H9 (cell line): ENCODE measurements around the gene HOXD10. TPM values are rescaled to one million over a fixed set of nuclear protein-coding genes. Genes with fewer than 3 reads are reported as not detected.

Experiments used
- DNase-seq: peaks from one replicate; pipeline ENCODE4 v3.0.0-alpha.2; 2017
- H2AFZ ChIP-seq: one replicate; pipeline ENCODE4 v1.6.1; 2013; ENCODE audit warnings: mild to moderate bottlenecking, low read length, control low read depth, moderate library complexity
- H2AK5ac ChIP-seq: 2 replicates; pipeline ENCODE4 v1.6.1; 2013; ENCODE audit warnings: low read length, control low read depth, mixed read lengths; ENCODE audit not compliant: insufficient read length
- H2BK120ac ChIP-seq: one replicate; pipeline ENCODE4 v1.6.1; 2013; ENCODE audit warnings: low read depth, mild to moderate bottlenecking, low read length, control low read depth, inconsistent platforms; ENCODE audit not compliant: poor library complexity, severe bottlenecking
- H2BK12ac ChIP-seq: 2 replicates; pipeline ENCODE4 v1.6.1; 2013; ENCODE audit warnings: low read length, control low read depth, mixed read lengths, low read depth; ENCODE audit not compliant: insufficient read length
- H2BK15ac ChIP-seq: 2 replicates; pipeline ENCODE4 v1.6.1; 2013; ENCODE audit warnings: low read depth, low read length, control low read depth
- H2BK20ac ChIP-seq: one replicate; pipeline ENCODE4 v1.6.1; 2013; ENCODE audit warnings: low read depth, mild to moderate bottlenecking, low read length, control low read depth, inconsistent platforms; ENCODE audit not compliant: poor library complexity, severe bottlenecking
- H2BK5ac ChIP-seq: 2 replicates; pipeline ENCODE4 v1.6.1; 2013; ENCODE audit warnings: low read length, control low read depth, mixed read lengths; ENCODE audit not compliant: insufficient read length
- H3K14ac ChIP-seq: 2 replicates; pipeline ENCODE4 v1.6.1; 2013; ENCODE audit warnings: low read length, control low read depth; ENCODE audit not compliant: insufficient read depth
- H3K18ac ChIP-seq: 2 replicates; pipeline ENCODE4 v1.6.1; 2013; ENCODE audit warnings: low read depth, mild to moderate bottlenecking, mixed read lengths, low read length, control low read depth; ENCODE audit not compliant: insufficient read length
- H3K23ac ChIP-seq: 2 replicates; pipeline ENCODE4 v1.6.1; 2013; ENCODE audit warnings: low read length, control low read depth, mixed read lengths, low read depth; ENCODE audit not compliant: insufficient read length
- H3K23me2 ChIP-seq: 2 replicates; pipeline ENCODE4 v1.6.1; 2013; ENCODE audit warnings: low read depth, mild to moderate bottlenecking, mixed read lengths, low read length, control low read depth; ENCODE audit not compliant: insufficient read length, poor library complexity, severe bottlenecking
- H3K27ac ChIP-seq: 2 replicates; pipeline ENCODE4 v1.5.1; 2013; ENCODE audit warnings: low read length, control low read depth, mixed read lengths, low read depth; ENCODE audit not compliant: insufficient read length
- H3K27me3 ChIP-seq: 2 replicates; pipeline ENCODE4 v1.6.1; 2013; ENCODE audit warnings: low read length, control low read depth, inconsistent platforms; ENCODE audit not compliant: insufficient read depth
- H3K4ac ChIP-seq: 2 replicates; pipeline ENCODE4 v1.6.1; 2013; ENCODE audit warnings: low read depth, mild to moderate bottlenecking, control low read depth, inconsistent platforms, low read length, moderate library complexity
- H3K4me1 ChIP-seq: 2 replicates; pipeline ENCODE4 v1.6.1; 2013; ENCODE audit warnings: low read length, control low read depth, inconsistent platforms; ENCODE audit not compliant: insufficient read depth
- H3K4me2 ChIP-seq: 2 replicates; pipeline ENCODE4 v1.6.1; 2013; ENCODE audit warnings: low read length, control low read depth, mixed read lengths; ENCODE audit not compliant: insufficient read length, insufficient read depth
- H3K56ac ChIP-seq: 2 replicates; pipeline ENCODE4 v1.6.1; 2013; ENCODE audit warnings: low read depth, mild to moderate bottlenecking, mixed read lengths, low read length, control low read depth; ENCODE audit not compliant: insufficient read length
- H3K79me1 ChIP-seq: 2 replicates; pipeline ENCODE4 v1.6.1; 2013; ENCODE audit warnings: low read depth, mild to moderate bottlenecking, moderate library complexity, low read length, control low read depth, inconsistent platforms; ENCODE audit not compliant: insufficient read depth, poor library complexity, severe bottlenecking
- H3K79me2 ChIP-seq: 2 replicates; pipeline ENCODE4 v1.6.1; 2013; ENCODE audit warnings: low read length, control low read depth, inconsistent platforms; ENCODE audit not compliant: insufficient read depth
- H3K9ac ChIP-seq: 2 replicates; pipeline ENCODE4 v1.6.1; 2013; ENCODE audit warnings: low read length, control low read depth, mixed read lengths; ENCODE audit not compliant: insufficient read length; ENCODE audit errors: extremely low read depth
- H3K9me3 ChIP-seq: one replicate; pipeline ENCODE4 v1.6.1; 2013; ENCODE audit warnings: low read depth, low read length, inconsistent platforms; ENCODE audit not compliant: control insufficient read depth
- H3T11ph ChIP-seq: one replicate; pipeline ENCODE4 v1.6.1; 2013; ENCODE audit warnings: mild to moderate bottlenecking, low read length, control low read depth, inconsistent platforms
- H4K20me1 ChIP-seq: one replicate; pipeline ENCODE4 v1.6.1; 2013; ENCODE audit not compliant: control insufficient read depth, insufficient read length, insufficient read depth
- H4K5ac ChIP-seq: 2 replicates; pipeline ENCODE4 v1.6.1; 2013; ENCODE audit warnings: low read depth, mild to moderate bottlenecking, mixed read lengths, low read length, control low read depth; ENCODE audit not compliant: insufficient read length
- H4K8ac ChIP-seq: replicated peaks from 2 replicates; pipeline ENCODE4 v1.6.1; 2013; ENCODE audit warnings: low read length, control low read depth, mixed read lengths, low read depth; ENCODE audit not compliant: insufficient read length
- H4K91ac ChIP-seq: 2 replicates; pipeline ENCODE4 v1.6.1; 2013; ENCODE audit warnings: low read depth, mild to moderate bottlenecking, moderate library complexity, mixed read lengths, low read length, control low read depth; ENCODE audit not compliant: insufficient read length
- H3K27ac Mint-ChIP-seq, 3 experiments: 2 replicates in 2 of 3; 3 replicates in 1 of 3; pipeline ENCODE4 v1.8.0; 2020 to 2021; ENCODE audit warnings: mixed read lengths in 3 of 3, mild to moderate bottlenecking in 1 of 3, moderate library complexity in 1 of 3
- H3K27me3 Mint-ChIP-seq: 2 replicates; pipeline ENCODE4 v1.8.0; 2021; ENCODE audit warnings: low read depth, mild to moderate bottlenecking, moderate library complexity, mixed read lengths
- H3K36me3 Mint-ChIP-seq, 3 experiments: 2 replicates in 2 of 3; 3 replicates in 1 of 3; pipeline ENCODE4 v1.8.0; 2020 to 2021; ENCODE audit warnings: low read depth in 3 of 3, mixed read lengths in 3 of 3; ENCODE audit not compliant: insufficient read depth in 1 of 3
- H3K4me1 Mint-ChIP-seq, 2 experiments: 2 replicates each; pipeline ENCODE4 v1.8.0; 2020; ENCODE audit warnings: mixed read lengths in 2 of 2
- H3K4me3 Mint-ChIP-seq, 2 experiments: 2 replicates in 1 of 2; 3 replicates in 1 of 2; pipeline ENCODE4 v1.8.0; 2020 to 2021; ENCODE audit warnings: mild to moderate bottlenecking in 2 of 2, mixed read lengths in 2 of 2, moderate library complexity in 1 of 2
- H3K9me3 Mint-ChIP-seq, 2 experiments: 2 replicates in 1 of 2; 3 replicates in 1 of 2; pipeline ENCODE4 v1.8.0; 2020; ENCODE audit warnings: mild to moderate bottlenecking in 2 of 2, mixed read lengths in 2 of 2, moderate library complexity in 1 of 2
- WGBS: extraction: QIAGEN DNeasy Blood & Tissue Kit; methylation state at CpG from one replicate; pipeline ENCODE4 v1.1.7; 2013; ENCODE audit warnings: missing lambda C conversion rate, low lambda C conversion rate, mixed read lengths; ENCODE audit not compliant: insufficient read length; ENCODE audit errors: extremely low coverage; 5-methylcytosine and 5-hydroxymethylcytosine counted together
- total RNA-seq: library from RNA; stranded (reverse); gene quantifications from 2 replicates; pipeline ENCODE4 v1.2.1, GENCODE V29; 2021
- TF ChIP-seq, protein P1 (sequence below): fragments of 200-600 bp; sonication (generic); conservative IDR thresholded peaks from 3 replicates; pipeline ENCODE4 v1.8.0; 2021; ENCODE audit warnings: antibody characterized with exemption, mild to moderate bottlenecking

The HOXD10 gene
- total RNA-seq, 1 experiment from 2014 or later, result not detected

GRCh38 chr2:176139661-176140512 lies 23.3 kb downstream of the HOXD10 start:
- H2BK20ac ChIP-seq, result no peak overlapping the region
- TF ChIP-seq, protein P1, sequence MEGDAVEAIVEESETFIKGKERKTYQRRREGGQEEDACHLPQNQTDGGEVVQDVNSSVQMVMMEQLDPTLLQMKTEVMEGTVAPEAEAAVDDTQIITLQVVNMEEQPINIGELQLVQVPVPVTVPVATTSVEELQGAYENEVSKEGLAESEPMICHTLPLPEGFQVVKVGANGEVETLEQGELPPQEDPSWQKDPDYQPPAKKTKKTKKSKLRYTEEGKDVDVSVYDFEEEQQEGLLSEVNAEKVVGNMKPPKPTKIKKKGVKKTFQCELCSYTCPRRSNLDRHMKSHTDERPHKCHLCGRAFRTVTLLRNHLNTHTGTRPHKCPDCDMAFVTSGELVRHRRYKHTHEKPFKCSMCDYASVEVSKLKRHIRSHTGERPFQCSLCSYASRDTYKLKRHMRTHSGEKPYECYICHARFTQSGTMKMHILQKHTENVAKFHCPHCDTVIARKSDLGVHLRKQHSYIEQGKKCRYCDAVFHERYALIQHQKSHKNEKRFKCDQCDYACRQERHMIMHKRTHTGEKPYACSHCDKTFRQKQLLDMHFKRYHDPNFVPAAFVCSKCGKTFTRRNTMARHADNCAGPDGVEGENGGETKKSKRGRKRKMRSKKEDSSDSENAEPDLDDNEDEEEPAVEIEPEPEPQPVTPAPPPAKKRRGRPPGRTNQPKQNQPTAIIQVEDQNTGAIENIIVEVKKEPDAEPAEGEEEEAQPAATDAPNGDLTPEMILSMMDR, result no peak
- H3K9me3 Mint-ChIP-seq, result peaks cover 0 to 6% of the 10 kb centered on the region in 2 experiments; a peak in 4 of 5 replicates
- no peak overlapping the region for H4K5ac ChIP-seq
- H3K27me3 Mint-ChIP-seq, result peaks cover 98% of the 10 kb centered on the region
- H3K23me2 ChIP-seq, result peaks cover 8% of the 10 kb centered on the region
- H3K18ac ChIP-seq, result no peak overlapping the region
- H3K79me2 ChIP-seq, result no peaks in the 10 kb centered on the region
- H3K36me3 Mint-ChIP-seq, result no peaks in the 10 kb centered on the region
- H2BK5ac ChIP-seq, result no peak overlapping the region
- peaks cover 2 to 11% of the 10 kb centered on the region in 2 experiments; a peak in 3 of 4 replicates for H3K4me1 Mint-ChIP-seq
- no peak overlapping the region for H3T11ph ChIP-seq
- no peak overlapping the region for H3K9ac ChIP-seq
- H3K27me3 ChIP-seq, result peaks cover 85% of the 10 kb centered on the region
- no peaks in the 10 kb centered on the region for H3K79me1 ChIP-seq
- no peaks in the 10 kb centered on the region; the same call in 1 of the 2 replicates for H3K4me1 ChIP-seq
- peak; percentile 25 for DNase-seq
- H2BK15ac ChIP-seq, result no peak overlapping the region
- no peak overlapping the region for H4K8ac ChIP-seq
- no peak overlapping the region for H3K23ac ChIP-seq
- no peak overlapping the region for H2BK120ac ChIP-seq
- no peak overlapping the region for H3K4ac ChIP-seq
- H2AK5ac ChIP-seq, result no peak overlapping the region
- peak overlapping the region; percentile 30 for H3K4me2 ChIP-seq
- H3K9me3 ChIP-seq, result no peaks in the 10 kb centered on the region
- no peak overlapping the region for H4K91ac ChIP-seq
- peak overlapping the region in 1 of 2 experiments; percentile 60; a peak in 2 of 5 replicates for H3K4me3 Mint-ChIP-seq
- H3K27ac Mint-ChIP-seq, result no peak overlapping the region
- H3K56ac ChIP-seq, result no peak overlapping the region
- no CpG with 5 or more reads among the region's 41 CpGs for WGBS
- H2AFZ ChIP-seq, result no peak overlapping the region
- no peaks in the 10 kb centered on the region for H4K20me1 ChIP-seq
- H3K14ac ChIP-seq, result no peak overlapping the region
- H2BK12ac ChIP-seq, result no peak overlapping the region
- no peak overlapping the region for H3K27ac ChIP-seq
